GM08714 (cell line): ENCODE data around the gene CRTC1.
"Not testable (repeated sequence)": the region's sequence is repeated elsewhere in the genome, so short reads cannot be mapped to it uniquely, and the experiment has no call there.

Experiments used
- H3K4me3 ChIP-seq: fragments of 200-500 bp; sonication (Bioruptor generic); 2 replicates; pipeline ENCODE4 v1.5.1; 2014; ENCODE audit warnings: mild to moderate bottlenecking, low read length, inconsistent platforms
- ZNF274 ChIP-seq: IDR thresholded peaks from 2 replicates; pipeline ENCODE4 v1.6.1; 2012; ENCODE audit warnings: mild to moderate bottlenecking, low read depth, low read length

The CRTC1 gene

DNA sequence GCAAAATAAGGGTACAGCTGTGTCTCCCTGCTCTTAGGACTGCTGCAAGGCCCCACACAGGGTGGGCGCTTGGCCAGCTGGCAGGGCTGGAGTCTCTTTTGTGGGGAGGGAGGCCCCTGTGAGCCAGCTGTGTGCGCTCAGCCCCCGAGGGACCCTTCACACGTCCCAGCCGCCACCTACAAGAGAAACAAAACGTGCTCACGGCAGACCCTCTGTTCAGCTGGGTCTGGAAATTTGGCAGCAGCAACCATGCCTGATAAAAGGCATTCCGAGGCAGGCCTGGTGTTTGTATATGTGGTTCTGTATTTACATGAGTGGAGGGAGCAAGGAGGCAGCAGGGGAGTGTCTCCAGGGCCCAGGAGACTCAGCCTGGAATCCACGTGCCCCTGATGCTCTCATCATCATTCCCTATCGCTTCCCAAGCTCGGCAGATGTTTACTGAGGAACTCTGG, 49.7 kb downstream of the CRTC1 start:
- no peak overlapping the region for H3K4me3 ChIP-seq
- no peak for TF ChIP-seq ZNF274

- H3K4me3 ChIP-seq, result not testable (repeated sequence)
Observed at GRCh38 chr19:18733762-18734332, 50.4 kb downstream of the CRTC1 start.

DNA sequence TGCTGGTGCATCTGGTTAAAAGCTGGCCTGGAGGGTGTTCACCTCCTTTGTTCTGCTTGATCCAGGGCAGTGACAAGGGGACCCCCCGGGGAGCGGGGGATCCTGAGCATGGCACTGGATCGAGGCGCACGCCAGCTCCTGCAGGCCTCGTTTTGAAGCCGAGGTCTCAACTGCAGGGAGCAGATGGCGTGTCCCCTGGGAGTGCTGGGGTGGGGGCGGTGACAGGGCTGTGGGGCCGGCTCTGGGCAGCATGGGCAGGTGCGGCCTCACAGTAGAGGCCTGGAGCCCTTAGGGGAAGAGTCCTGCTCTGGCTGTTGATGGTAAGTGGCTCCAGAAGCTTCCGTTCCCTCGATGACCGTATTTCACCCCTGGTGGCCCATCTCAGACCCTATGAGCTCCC, 51.8 kb downstream of the CRTC1 start:
- H3K4me3 ChIP-seq, result no peak overlapping the region
- no peak for TF ChIP-seq ZNF274

DNA sequence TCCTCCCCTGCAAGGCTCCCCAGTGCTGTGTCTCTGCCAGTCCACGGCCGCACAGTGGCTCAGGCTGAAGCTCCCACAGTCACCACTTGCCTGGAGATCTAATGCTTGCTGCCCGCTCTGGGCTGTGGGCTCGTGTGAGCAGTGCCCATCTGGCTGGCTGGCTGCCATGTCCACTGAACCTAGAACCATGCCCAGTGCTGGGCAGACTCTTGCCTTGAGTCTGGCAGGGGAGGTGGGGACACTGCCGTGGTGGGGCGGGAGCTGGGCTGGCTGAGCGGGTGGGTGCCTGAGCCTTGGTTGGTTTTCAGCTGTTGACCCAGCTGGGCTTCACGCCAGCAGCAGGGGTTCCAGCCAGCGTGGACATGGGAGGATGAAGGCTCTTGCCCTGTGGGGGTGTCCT, 52.3 kb downstream of the CRTC1 start:
- no peak overlapping the region for H3K4me3 ChIP-seq
- TF ChIP-seq ZNF274, result no peak

GRCh38 chr19:18736415-18737336, 53.2 kb downstream of the CRTC1 start:
- no peak for TF ChIP-seq ZNF274
- H3K4me3 ChIP-seq, result no peak overlapping the region

DNA sequence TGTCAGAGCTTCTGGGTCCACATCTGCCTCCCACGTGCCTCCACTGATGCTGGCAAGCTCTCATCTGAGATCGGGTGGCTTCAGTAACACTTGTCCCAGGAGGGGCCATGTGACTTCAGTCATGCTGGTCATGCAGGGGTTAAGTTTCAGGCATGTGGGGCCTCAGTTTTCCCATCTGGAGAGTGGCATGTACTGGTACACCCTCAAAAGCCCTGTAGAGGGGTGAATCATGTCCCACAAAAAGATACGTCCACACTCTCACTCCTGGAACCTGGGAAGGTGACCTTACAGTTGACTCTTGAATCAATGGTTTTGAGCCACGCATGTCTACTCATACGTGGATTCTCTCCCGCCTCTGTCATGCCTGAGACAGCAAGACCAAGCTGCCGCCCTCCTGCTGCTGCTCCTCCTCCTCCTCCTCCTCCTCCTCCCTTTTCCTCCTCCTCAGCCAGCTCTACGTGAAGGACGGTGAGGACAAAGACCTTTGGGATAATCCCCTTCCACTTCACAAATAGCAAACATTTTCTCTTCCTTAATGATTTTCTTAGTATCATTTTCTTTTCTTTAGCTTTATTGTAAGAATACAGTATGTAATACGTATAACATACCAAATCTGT, 54.0 kb downstream of the CRTC1 start:
- TF ChIP-seq ZNF274, result no peak
- H3K4me3 ChIP-seq, result no peak overlapping the region

GRCh38 chr19:18737954-18738351, 54.5 kb downstream of the CRTC1 start:
- H3K4me3 ChIP-seq, result no peak overlapping the region
- TF ChIP-seq ZNF274, result no peak

DNA sequence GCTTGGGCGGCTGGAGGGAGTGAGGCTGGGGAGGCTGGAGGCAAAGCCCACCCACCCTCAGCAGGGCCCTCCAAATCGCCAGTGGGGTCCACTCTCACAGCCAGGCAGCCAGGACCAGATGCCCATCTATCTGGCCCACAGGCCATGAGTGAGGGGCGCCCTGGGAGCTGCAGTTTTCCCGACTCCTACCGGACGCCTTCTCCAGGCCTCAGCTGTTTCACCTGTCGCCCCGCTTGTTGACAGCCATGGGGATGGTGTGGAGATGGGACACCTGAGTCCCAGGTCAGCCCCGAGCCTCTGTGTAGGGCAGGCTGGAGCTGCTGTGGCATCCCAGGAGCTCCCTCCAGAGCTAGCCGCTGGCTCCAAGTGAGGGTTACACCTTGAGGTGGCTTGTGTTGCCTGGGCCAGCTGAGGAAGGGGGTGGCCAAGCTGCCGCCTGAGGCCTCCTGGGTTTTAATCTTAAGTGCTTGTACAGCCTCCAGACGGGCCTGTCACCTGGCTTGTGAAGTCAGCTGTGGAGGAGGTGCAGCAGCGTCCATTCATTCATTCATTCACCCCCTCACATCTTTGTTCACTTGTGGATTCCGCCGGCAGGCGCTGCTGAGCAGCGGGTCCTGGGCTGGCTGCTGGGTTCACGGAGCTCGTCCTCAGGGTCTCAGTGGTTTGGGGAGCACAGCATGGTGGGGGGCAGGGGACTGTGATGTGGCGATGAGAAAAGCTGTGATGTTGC, 55.6 kb downstream of the CRTC1 start:
- no peak overlapping the region for H3K4me3 ChIP-seq
- no peak for TF ChIP-seq ZNF274

- no peak for TF ChIP-seq ZNF274
- no peak overlapping the region for H3K4me3 ChIP-seq
Observed at GRCh38 chr19:18741124-18742121, 57.9 kb downstream of the CRTC1 start.

GRCh38 chr19:18742324-18742723, 58.8 kb downstream of the CRTC1 start:
- no peak overlapping the region for H3K4me3 ChIP-seq
- TF ChIP-seq ZNF274, result no peak

DNA sequence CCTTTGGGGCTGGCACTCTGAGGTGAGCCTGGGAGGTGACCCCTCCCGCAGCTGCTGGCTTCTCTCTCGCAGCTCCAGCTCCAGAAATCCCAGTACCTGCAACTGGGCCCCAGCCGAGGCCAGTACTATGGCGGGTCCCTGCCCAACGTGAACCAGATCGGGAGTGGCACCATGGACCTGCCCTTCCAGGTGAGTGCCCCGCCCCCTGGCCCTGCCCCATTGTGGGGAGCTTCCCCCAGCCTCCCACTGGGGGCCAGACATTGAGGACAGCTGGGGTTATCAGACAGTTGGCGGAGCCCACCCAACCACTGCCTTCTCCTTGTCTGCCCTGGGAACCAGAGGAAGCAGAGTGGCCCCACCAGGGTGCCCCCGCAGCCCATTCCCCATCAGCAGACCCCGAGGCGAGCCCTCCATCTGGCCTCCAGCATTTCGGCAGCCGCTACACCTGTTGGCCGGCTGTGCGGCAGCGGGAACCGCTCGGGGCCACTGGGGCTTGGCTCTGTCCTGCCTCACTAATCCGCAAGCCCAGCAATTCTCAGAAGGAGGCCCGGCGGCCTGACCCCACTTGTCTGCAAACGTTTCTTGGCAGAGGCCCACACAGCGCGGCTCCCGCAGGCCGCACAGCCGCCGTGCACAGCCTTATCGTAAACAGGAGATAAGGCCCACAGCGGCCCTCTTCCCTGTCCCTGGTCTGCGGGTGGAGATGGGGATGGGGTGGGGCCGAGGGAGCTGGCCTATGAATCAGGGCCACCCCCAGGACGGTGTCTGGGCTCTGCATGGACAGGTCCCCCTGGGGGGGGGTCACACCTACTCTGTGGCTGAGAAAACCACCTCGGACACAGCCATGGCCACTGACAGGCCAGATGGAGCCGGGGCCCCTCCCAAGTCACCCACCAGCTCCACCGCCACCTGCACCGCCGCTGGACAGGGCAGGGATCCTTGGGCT, 59.6 kb downstream of the CRTC1 start:
- H3K4me3 ChIP-seq, result no peak overlapping the region

GRCh38 chr19:18743784-18744418, 60.4 kb downstream of the CRTC1 start:
- H3K4me3 ChIP-seq, result no peak overlapping the region
- no peak for TF ChIP-seq ZNF274

More for the DNA sequence above, 59.6 kb downstream of the CRTC1 start:
- TF ChIP-seq ZNF274, result no peak
